Measurements from ENCODE around the gene PSMG1. TPM values are rescaled to one million over a fixed set of nuclear protein-coding genes. Genes with fewer than 3 reads are reported as not detected.
"Not testable (repeated sequence)": the region's sequence is repeated elsewhere in the genome, so short reads cannot be mapped to it uniquely, and the experiment has no call there.

PSMG1 gene
- total and polyA plus RNA-seq, 9 of the 15 experiments (the other 6 are each of a cell fraction or from before 2014, with no cell fraction given), result 54.5 to 427 (median 328) TPM

GRCh38 chr21:39136711-39137110 lies 46.5 kb downstream of the PSMG1 start:
- ATAC-seq, result no peak
- CTCF ChIA-PET (ENCODE audit: low intra/inter-chr PET ratio), result interaction anchor here (0.6 to 1.9 kb wide), 3 partner anchors 158 to 405 kb away, joined by 3 to 9 read pairs (median 3); no protein-coding TSS in a partner anchor
- BruUV-seq (replicated peaks), result no TSS peak
- no peaks in the 10 kb centered on the region for H4K20me1 ChIP-seq (replicated peaks; ENCODE audit: control insufficient read depth, insufficient read depth, low read length)
- whole genome bisulfite sequencing (ENCODE audit: insufficient coverage, low coverage, missing lambda C conversion rate), result 29% methylated on average over 5 of the region's 5 CpGs
- FAIRE-seq, result no peak
- no peak overlapping the region for H3K4me3 ChIP-seq
- no peaks in the 10 kb centered on the region for H3K79me2 ChIP-seq (ENCODE audit: control insufficient read depth, insufficient read depth, low read length)
- in situ Hi-C loops (cut with MboI), result no loop called here
- intact Hi-C loops (cut with micrococcal nuclease), result loop anchor here (5.0 kb wide), 2 partner anchors 329 to 469 kb away; partner anchors contain the start of gene ETS2
- H3K27me3 ChIP-seq (ENCODE audit: control insufficient read depth in 2 of 2, insufficient read depth in 2 of 2, low read length in 2 of 2), result peaks cover 11 to 29% of the 10 kb centered on the region in 2 experiments; a peak in 4 of 5 replicates
- no peak overlapping the region for H3K27ac ChIP-seq (ENCODE audit: extremely low read depth, low read depth, low read length)
- no peaks in the 10 kb centered on the region for H3K36me3 ChIP-seq (ENCODE audit: control insufficient read depth, insufficient read depth, low read length)
- no peak overlapping the region for H3K4me2 ChIP-seq (ENCODE audit: insufficient read depth, low read length)
- no peak for DNase-seq (ENCODE audit: extremely low read depth in 1 of 4, low spot score in 3 of 4)
- H3K9ac ChIP-seq (ENCODE audit: insufficient read depth in 1 of 2, low read depth in 2 of 2, low read length in 2 of 2), result no peak overlapping the region
- H2AFZ ChIP-seq (ENCODE audit: low read depth, low read length), result no peak overlapping the region
- no peaks in the 10 kb centered on the region for H3K9me1 ChIP-seq (ENCODE audit: control insufficient read depth, insufficient read depth, low read length)
- no peaks in the 10 kb centered on the region for H3K9me3 ChIP-seq (replicated peaks; ENCODE audit: control insufficient read depth, insufficient read depth, low read depth, low read length)
- no peak for TF ChIP-seq MAFK (IDR thresholded peaks at IDR 0.05; ENCODE audit: low read length)
- 0 out of 2 replicates have a peak, but pooled peaks have one; percentile 42 for TF ChIP-seq BCOR (IDR thresholded peaks at IDR 0.05)
- POLR2A ChIA-PET, result interaction anchor here (1.0 kb wide), 1 partner anchor 305 kb away, joined by 6 read pairs; no protein-coding TSS in a partner anchor
- H3K4me1 ChIP-seq (replicated peaks in 1 of 2; ENCODE audit: control insufficient read depth in 2 of 2, insufficient read depth in 2 of 2, low read length in 2 of 2), result peaks cover 0 to 6% of the 10 kb centered on the region in 2 experiments; a peak in 3 of 5 replicates

GRCh38 chr21:39136138-39136537 lies 47.1 kb downstream of the PSMG1 start:
- H4K20me1 ChIP-seq (replicated peaks; ENCODE audit: control insufficient read depth, insufficient read depth, low read length); H3K9ac ChIP-seq (ENCODE audit: insufficient read depth in 1 of 2, low read depth in 2 of 2, low read length in 2 of 2); H3K36me3 ChIP-seq (ENCODE audit: control insufficient read depth, insufficient read depth, low read length); BruUV-seq (replicated peaks); H2AFZ ChIP-seq (ENCODE audit: low read depth, low read length); H3K4me2 ChIP-seq (ENCODE audit: insufficient read depth, low read length); H3K4me1 ChIP-seq (replicated peaks in 1 of 2; ENCODE audit: control insufficient read depth in 2 of 2, insufficient read depth in 2 of 2, low read length in 2 of 2); H3K4me3 ChIP-seq; H3K9me3 ChIP-seq (replicated peaks; ENCODE audit: control insufficient read depth, insufficient read depth, low read depth, low read length); H3K79me2 ChIP-seq (ENCODE audit: control insufficient read depth, insufficient read depth, low read length); in situ Hi-C loops (cut with MboI); H3K9me1 ChIP-seq (ENCODE audit: control insufficient read depth, insufficient read depth, low read length); H3K27ac ChIP-seq (ENCODE audit: extremely low read depth, low read depth, low read length): not testable (repeated sequence)
- TF ChIP-seq CTCF (IDR thresholded peaks at IDR 0.05 in 2 of 3, conservative IDR thresholded peaks at IDR 0.05 in 1 of 3; ENCODE audit: insufficient read depth in 2 of 3, low read depth in 1 of 3, low read length in 3 of 3), result peak; percentile 15 to 37 (median 25); a peak in 3 of 6 replicates
- TF ChIP-seq RAD21 (CRISPR knock-in tag; conservative IDR thresholded peaks at IDR 0.05 in 1 of 2, IDR thresholded peaks at IDR 0.05 in 1 of 2), result peak; percentile 13 to 56; a peak in 2 of 4 replicates
- TF ChIP-seq SMC3 (conservative IDR thresholded peaks at IDR 0.05; ENCODE audit: insufficient read depth, low read depth, low read length), result 0 out of 2 replicates have a peak, but pooled peaks have one; percentile 29
- peak in 1 of 4 experiments; percentile 27 for DNase-seq (ENCODE audit: extremely low read depth in 1 of 4, low spot score in 3 of 4)
- FAIRE-seq, result peak; percentile 37
- intact Hi-C loops (cut with micrococcal nuclease), result loop anchor here (5.0 kb wide), 2 partner anchors 329 to 469 kb away; partner anchors contain the start of gene ETS2
- POLR2A ChIA-PET, result interaction anchor here (0.5 kb wide), 1 partner anchor 401 kb away, joined by 3 read pairs; no protein-coding TSS in a partner anchor
- peaks cover 9 to 29% of the 10 kb centered on the region in 2 experiments; a peak in 4 of 5 replicates for H3K27me3 ChIP-seq (ENCODE audit: control insufficient read depth in 2 of 2, insufficient read depth in 2 of 2, low read length in 2 of 2)
- CTCF ChIA-PET (ENCODE audit: low intra/inter-chr PET ratio), result interaction anchor here (0.6 to 1.0 kb wide), 4 partner anchors 157 to 647 kb away, joined by 3 read pairs; no protein-coding TSS in a partner anchor
- WGBS (ENCODE audit: insufficient coverage, low coverage, missing lambda C conversion rate), result 12% methylated on average over 8 of the region's 8 CpGs
- ATAC-seq, result peak; percentile 68
